ENCODE measurements around the gene BECN2.
"Not testable (repeated sequence)": the region's sequence is repeated elsewhere in the genome, so short reads cannot be mapped to it uniquely, and the experiment has no call there.

Gene BECN2

DNA sequence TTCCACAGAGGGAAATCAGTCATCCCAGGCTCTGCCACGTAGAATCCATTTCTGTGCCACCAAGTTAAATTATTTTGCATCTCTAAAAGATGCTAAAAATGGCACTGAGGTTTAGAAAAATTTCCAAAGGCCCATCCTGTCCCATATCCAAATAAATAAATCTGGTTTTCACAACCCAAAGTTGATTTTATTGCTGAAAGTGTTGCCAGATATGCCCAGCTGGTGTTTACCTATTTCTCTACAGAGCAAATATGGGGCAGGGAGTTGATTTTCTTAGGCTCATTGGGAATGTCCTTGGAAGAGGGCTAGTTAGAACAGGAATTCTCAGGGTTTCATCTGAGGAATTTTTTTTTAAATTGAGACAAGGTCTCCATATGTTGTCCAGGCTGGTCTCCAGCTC is 22.4 kb downstream of the BECN2 start:
- Histone ChIP-seq H3K4me3 (replicated peaks; ENCODE audit: low read depth, low read length) (no peak overlapping the region), H3K27me3 (replicated peaks; ENCODE audit: control insufficient read depth, insufficient read depth, low read length) (no peaks in the 10 kb centered on the region), H3K36me3 (ENCODE audit: control insufficient read depth, insufficient read depth, low read length) (no peaks in the 10 kb centered on the region)
- DNase-seq (ENCODE audit: extremely low read depth, insufficient read length) = no peak
- TF ChIP-seq, protein P1, sequence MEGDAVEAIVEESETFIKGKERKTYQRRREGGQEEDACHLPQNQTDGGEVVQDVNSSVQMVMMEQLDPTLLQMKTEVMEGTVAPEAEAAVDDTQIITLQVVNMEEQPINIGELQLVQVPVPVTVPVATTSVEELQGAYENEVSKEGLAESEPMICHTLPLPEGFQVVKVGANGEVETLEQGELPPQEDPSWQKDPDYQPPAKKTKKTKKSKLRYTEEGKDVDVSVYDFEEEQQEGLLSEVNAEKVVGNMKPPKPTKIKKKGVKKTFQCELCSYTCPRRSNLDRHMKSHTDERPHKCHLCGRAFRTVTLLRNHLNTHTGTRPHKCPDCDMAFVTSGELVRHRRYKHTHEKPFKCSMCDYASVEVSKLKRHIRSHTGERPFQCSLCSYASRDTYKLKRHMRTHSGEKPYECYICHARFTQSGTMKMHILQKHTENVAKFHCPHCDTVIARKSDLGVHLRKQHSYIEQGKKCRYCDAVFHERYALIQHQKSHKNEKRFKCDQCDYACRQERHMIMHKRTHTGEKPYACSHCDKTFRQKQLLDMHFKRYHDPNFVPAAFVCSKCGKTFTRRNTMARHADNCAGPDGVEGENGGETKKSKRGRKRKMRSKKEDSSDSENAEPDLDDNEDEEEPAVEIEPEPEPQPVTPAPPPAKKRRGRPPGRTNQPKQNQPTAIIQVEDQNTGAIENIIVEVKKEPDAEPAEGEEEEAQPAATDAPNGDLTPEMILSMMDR (IDR thresholded peaks at IDR 0.05; ENCODE audit: insufficient read depth, low read length, poor library complexity, severe bottlenecking) = no peak

DNA sequence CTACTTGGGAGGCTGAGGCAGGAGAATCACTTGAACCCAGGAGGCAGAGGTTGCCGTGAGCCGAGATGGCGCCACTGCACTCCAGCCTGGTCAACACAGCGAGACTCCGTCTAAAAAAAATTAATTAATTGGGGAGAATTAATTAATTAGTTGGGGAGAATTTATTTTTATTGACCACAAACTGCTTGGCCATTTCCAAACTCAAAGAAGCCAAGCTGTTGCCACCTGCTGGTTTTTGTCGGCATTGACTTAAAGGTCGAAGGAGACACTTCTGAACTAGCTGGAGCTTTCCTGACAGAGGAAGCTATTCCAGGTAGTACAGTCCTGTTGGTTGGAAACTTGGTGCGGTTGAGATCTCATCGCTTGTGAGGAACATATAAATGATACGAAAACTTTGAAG is 28.2 kb downstream of the BECN2 start:
- no peak for DNase-seq (ENCODE audit: extremely low read depth, insufficient read length)
- TF ChIP-seq, protein P1 (IDR thresholded peaks at IDR 0.05; ENCODE audit: insufficient read depth, low read length, poor library complexity, severe bottlenecking) = peak; percentile 55
- no peak overlapping the region for H3K4me3 ChIP-seq (replicated peaks; ENCODE audit: low read depth, low read length)
- no peaks in the 10 kb centered on the region for H3K36me3 ChIP-seq (ENCODE audit: control insufficient read depth, insufficient read depth, low read length)
- H3K27me3 ChIP-seq (replicated peaks; ENCODE audit: control insufficient read depth, insufficient read depth, low read length) = no peaks in the 10 kb centered on the region

DNA sequence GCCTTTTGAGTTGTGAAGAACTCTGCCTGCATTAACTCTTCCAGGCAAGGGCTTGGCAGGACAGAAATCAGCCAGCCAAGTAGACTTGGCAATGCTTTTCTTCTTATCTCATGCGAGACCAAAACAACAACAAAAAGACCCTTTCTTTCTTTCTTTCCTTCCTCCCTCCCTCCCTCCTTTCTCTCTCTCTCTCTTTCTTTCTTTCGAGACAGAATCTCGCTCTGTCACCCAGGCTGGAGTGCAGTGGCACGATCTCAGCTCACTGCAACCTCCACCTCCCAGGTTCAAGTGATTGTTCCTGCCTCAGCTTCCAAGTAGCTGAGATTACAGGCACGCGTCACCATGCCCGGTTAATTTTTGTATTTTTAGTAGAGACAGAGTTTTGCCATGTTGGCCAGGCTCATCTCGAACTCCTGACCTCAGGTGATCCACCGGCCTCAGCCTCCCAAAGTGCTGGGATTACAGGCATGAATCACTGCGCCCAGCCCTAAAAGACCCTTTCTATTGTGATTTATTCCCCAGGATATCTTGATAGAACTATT is 30.9 kb downstream of the BECN2 start:
- not testable (repeated sequence) for H3K4me3 ChIP-seq (replicated peaks; ENCODE audit: low read depth, low read length); H3K27me3 ChIP-seq (replicated peaks; ENCODE audit: control insufficient read depth, insufficient read depth, low read length); H3K36me3 ChIP-seq (ENCODE audit: control insufficient read depth, insufficient read depth, low read length); DNase-seq (ENCODE audit: extremely low read depth, insufficient read length)

DNA sequence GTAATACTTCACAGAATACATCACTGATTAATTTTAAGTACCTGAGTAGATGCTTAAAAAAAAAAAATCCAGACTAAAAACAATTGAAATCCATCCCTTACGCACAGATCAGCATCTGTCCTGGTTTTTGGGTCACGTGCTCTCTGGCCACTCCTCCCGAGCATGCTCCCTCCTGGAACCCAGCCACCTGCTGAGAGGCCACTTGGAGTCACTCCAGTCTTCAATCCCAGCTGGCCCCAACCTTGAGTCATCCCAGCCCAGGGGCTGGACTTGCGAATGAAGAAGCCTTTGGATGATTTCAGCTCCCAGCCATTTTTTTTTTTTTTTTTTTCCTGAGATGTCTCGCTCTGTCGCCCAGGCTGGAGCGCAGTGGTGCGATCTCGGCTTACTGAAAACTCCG is 32.5 kb downstream of the BECN2 start:
- Histone ChIP-seq H3K27me3 (replicated peaks; ENCODE audit: control insufficient read depth, insufficient read depth, low read length) (no peaks in the 10 kb centered on the region), H3K36me3 (ENCODE audit: control insufficient read depth, insufficient read depth, low read length) (no peaks in the 10 kb centered on the region), H3K4me3 (replicated peaks; ENCODE audit: low read depth, low read length) (no peak overlapping the region)
- TF ChIP-seq, protein P1 (IDR thresholded peaks at IDR 0.05; ENCODE audit: insufficient read depth, low read length, poor library complexity, severe bottlenecking) = no peak
- DNase-seq (ENCODE audit: extremely low read depth, insufficient read length) = no peak

DNA sequence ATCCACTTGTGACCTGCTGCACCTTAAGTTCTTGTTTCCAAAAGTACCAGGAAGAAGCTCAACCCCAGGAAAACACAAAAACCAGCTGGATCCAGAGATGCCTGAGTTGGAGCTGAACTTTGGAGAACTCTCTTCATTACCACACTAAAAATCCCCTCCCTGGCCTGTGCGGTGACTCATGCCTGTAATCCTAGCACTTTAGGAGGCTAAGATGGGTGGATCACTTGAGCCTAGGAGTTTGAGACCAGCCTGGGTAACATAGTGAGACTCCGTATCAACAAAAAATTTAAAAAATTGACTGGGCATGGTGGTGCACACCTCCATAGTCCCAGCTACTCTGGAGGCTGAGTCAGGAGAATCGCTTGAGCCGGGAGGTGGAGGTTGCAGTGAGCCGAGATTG is 35.2 kb downstream of the BECN2 start:
- no peak for DNase-seq (ENCODE audit: extremely low read depth, insufficient read length)
- H3K4me3 ChIP-seq (replicated peaks; ENCODE audit: low read depth, low read length) = no peak overlapping the region
- H3K27me3 ChIP-seq (replicated peaks; ENCODE audit: control insufficient read depth, insufficient read depth, low read length) = no peaks in the 10 kb centered on the region

DNA sequence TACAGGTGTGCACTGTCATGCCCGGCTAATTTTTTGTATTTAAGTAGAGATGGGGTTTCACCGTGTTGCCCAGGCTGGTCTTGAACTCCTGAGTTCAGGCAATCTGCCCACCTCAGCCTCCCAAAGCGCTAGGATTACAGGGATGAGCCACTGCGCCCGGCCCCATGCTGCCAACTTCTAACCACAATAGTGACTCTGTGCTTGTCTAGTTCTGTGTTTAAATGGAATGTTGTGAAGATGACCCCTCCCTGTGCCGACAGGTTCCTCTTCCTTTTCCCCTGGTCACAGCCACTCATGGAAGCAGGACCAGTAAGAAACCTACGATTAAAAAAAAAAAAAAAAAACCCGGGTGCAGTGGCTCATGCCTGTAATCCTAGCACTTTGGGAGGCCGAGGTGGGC is 36.6 kb downstream of the BECN2 start:
- no peak overlapping the region for H3K4me3 ChIP-seq (replicated peaks; ENCODE audit: low read depth, low read length)
- DNase-seq (ENCODE audit: extremely low read depth, insufficient read length) = no peak
- no peaks in the 10 kb centered on the region for H3K27me3 ChIP-seq (replicated peaks; ENCODE audit: control insufficient read depth, insufficient read depth, low read length)

More for the DNA sequence above, 35.2 kb downstream of the BECN2 start:
- TF ChIP-seq, protein P1 (IDR thresholded peaks at IDR 0.05; ENCODE audit: insufficient read depth, low read length, poor library complexity, severe bottlenecking) = no peak
- no peaks in the 10 kb centered on the region for H3K36me3 ChIP-seq (ENCODE audit: control insufficient read depth, insufficient read depth, low read length)

More for the DNA sequence above, 36.6 kb downstream of the BECN2 start:
- TF ChIP-seq, protein P1 (IDR thresholded peaks at IDR 0.05; ENCODE audit: insufficient read depth, low read length, poor library complexity, severe bottlenecking) = no peak
- no peaks in the 10 kb centered on the region for H3K36me3 ChIP-seq (ENCODE audit: control insufficient read depth, insufficient read depth, low read length)

All from GM06990 (cell line).